Omental fat pad (tissue), 4 donors: ENCODE data around the gene FBN1. TPM values are rescaled to one million over a fixed set of nuclear protein-coding genes. Genes with fewer than 3 reads are reported as not detected.

Experiments used
- ATAC-seq: fragments of 150-250 bp; one replicate; pipeline ENCODE4 v1.9.1; 2016; ENCODE audit warnings: mild to moderate bottlenecking, moderate library complexity; ENCODE audit not compliant: low FRiP score
- DNase-seq: peaks from one replicate; pipeline ENCODE4 v3.0.0-alpha.2; 2019; ENCODE audit warnings: low spot score
- CTCF ChIP-seq, 3 donors: fragments of 450-650 bp; IDR thresholded peaks; one replicate each; pipeline ENCODE4 v1.5.1; 2016 to 2017; ENCODE audit warnings: antibody characterized with exemption in 3 of 3, mild to moderate bottlenecking in 3 of 3, moderate library complexity in 2 of 3
- total RNA-seq, 4 donors: library from RNA; depleted of rRNA; stranded (reverse); fragments of >200 nt; gene quantifications; one replicate each; pipeline ENCODE4 v1.1.0, GENCODE V29; 2016

FBN1 gene
- total RNA-seq, 4 donors from 2014 or later = 91.5 to 413 (median 137) TPM

GRCh38 chr15:48396020-48396419 lies 249.5 kb downstream of the FBN1 start:
- no peak for DNase-seq
- no peak for TF ChIP-seq CTCF (IDR thresholded peaks at IDR 0.05)
- no peak for ATAC-seq

GRCh38 chr15:48395521-48396011 lies 249.9 kb downstream of the FBN1 start:
- ATAC-seq (peak; percentile 73), DNase-seq (no peak)
- no peak for TF ChIP-seq CTCF (IDR thresholded peaks at IDR 0.05)

DNA sequence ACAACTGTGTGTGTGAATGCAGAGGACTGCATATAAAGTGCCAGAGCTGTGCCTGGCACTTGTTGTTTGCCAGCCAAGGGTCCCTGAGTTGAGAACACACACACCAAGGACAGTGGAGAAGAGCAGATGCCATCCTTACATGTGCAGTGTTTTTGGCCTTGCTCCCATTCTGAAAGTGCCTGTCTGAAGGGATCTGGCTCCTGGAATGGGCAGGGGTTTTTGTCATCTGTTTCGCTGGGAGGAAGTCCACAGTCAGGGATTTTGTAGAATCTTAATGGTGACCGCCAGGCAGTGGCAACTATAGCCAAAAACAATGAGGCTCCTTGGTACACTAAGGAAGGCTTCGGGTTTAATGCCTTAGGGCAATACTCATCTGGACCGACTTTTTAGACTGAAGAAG lies 250.5 kb downstream of the FBN1 start:
- DNase-seq (no peak), ATAC-seq (no peak)
- no peak for TF ChIP-seq CTCF (IDR thresholded peaks at IDR 0.05)

DNA sequence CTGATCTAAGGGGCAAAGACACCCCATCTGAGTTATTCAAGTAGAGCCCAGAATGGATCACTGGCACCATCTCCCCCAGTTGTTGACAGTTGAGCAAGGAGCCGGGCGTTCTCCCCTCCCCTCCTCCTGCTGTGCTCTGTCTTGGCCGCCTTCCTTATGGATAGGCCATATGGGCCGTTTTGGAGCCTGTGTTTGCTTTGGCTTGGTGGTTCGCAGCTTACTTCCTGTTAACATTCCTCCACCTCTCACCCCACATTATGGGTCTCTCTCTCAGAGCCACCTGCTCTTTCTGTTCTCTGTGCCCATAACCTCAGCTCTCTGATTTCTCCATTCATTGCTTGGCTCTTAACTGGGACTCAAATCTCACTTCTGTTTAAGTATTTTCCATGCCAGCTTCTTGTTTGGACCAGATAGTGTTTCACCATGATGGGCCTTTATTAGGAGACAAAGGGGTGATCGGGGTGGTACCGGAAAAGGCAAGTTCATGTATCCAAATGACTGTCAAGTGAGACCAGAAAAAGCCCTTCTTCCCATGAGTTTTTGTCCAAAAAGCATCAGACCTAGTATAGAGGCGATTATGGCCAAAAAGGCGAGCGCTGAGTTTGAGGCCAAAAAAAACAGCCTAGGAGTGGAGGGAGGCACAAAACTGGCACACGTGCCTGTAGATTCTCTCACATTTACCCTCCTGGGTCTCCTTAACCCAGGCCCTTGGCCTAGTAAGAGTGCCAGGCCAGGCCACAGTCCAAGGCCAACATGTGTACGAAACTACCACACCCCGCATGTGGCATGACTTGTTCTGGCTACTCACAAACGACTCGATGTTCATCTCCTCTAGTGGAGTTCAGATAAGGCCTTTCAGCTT lies 251.6 kb downstream of the FBN1 start:
- no peak for DNase-seq
- no peak for TF ChIP-seq CTCF (IDR thresholded peaks at IDR 0.05)
- ATAC-seq = no peak

DNA sequence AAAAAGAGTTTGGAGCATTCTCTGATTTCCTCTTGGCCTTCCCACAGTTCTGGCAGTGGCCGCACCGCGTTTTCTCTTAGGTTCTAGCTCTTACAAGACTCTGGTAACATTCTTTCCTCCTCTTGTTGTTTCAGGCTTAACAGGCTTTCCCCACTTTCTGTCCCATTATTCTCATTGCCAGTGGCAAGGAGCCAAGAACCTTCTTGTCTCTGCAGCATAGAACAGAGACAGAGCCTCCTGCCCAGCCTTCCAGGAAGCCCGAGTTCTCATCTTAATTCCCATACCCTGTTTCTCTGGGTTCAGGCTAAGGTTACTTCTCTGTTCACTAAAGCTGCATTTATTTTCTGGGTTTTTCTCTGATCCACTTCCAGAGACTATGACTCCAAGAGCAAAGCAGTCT lies 253.2 kb downstream of the FBN1 start:
- peak; percentile 64 for ATAC-seq

DNA sequence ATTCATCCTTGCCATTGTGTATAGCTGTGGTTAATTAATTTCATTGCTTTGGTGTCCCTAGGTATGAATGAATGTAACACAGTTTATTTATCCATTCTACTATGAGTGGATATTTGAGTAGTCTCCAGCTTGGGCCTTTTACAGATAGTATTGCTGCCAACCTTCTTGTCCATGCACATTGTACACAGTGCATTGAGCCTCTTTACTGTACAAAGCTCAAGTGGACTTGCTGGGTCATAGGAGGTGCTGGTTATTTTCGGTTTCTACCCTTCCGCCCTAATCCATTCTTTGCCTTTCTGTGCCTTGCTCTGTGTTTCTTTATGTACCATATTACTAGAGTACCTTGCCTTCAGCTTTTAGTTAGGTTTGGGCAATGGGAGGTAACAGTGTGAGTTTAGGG lies 253.6 kb downstream of the FBN1 start:
- DNase-seq (no peak), ATAC-seq (no peak)
- no peak for TF ChIP-seq CTCF (IDR thresholded peaks at IDR 0.05)

More for the DNA sequence above, 253.2 kb downstream of the FBN1 start:
- TF ChIP-seq CTCF (IDR thresholded peaks at IDR 0.05) = no peak
- no peak for DNase-seq

DNA sequence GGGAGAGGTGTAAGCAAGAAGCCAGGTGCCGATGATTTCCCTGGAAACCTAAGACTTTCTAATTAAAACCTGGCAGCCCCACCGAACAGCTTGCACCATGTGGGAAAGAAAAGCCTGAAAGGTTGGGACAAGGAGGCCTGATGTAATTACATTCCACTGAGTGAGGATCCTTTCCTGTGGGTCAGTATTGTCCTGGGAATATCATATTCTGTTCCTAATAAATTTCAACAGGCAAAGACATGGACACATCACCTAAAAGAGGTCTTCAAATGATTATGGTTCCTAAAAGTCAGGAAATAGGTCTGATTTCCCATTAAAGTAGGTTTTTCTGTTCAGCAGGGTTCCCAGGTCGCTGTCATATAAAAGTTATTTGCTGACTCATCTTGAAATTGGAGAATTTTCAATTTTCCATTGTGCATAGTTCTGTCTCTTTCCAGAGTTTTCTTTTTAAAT lies 255.8 kb downstream of the FBN1 start:
- DNase-seq = no peak

More for the DNA sequence above, 255.8 kb downstream of the FBN1 start:
- no peak for ATAC-seq
- no peak for TF ChIP-seq CTCF (IDR thresholded peaks at IDR 0.05)
